ENCODE data around the gene RASGRP2.

The RASGRP2 gene

DNA sequence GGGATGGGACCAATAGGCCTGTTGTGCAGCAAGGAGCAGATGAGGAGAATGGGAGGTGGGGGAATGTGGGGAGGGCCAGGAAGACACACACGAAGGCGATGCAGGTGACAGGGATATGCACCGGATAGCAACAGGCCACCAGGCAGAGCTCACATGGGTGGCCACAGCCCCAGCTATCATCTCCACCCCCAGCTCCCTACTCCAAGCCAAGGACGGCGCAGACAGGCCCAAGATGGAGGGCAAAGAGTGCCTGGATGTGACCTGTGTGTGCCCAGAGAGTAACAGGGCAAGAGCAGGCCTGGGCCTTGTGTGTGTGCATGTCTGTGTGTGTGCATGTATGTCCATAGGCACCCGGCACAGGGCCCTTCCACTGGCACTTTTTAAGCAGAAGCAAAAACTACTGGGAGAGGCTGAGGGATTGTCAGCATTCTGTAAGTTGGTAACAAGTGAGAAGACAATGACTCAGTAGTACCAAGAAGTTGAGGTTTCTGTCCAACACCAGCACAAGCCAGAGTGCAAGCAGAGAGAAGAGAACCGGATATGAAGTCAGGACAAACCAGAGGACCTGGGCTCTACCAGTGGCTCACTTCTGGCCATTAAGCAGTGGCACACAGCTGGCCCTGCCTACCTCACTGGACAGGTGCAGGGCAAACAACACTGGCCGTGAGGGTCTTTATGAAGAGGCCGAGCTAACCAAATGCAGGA, 57.3 kb downstream of the RASGRP2 start:
- Mint-ChIP-seq H3K27ac (no peak overlapping the region), H3K4me1 (ENCODE audit: low read depth) (peaks cover 10% of the 10 kb centered on the region), H3K36me3 (ENCODE audit: low read depth) (no peaks in the 10 kb centered on the region), H3K9me3 (no peaks in the 10 kb centered on the region), H3K4me3 (no peak overlapping the region), H3K27me3 (ENCODE audit: low read depth) (peaks cover 12% of the 10 kb centered on the region)
- DNase-seq (ENCODE audit: low spot score) = no peak

DNA sequence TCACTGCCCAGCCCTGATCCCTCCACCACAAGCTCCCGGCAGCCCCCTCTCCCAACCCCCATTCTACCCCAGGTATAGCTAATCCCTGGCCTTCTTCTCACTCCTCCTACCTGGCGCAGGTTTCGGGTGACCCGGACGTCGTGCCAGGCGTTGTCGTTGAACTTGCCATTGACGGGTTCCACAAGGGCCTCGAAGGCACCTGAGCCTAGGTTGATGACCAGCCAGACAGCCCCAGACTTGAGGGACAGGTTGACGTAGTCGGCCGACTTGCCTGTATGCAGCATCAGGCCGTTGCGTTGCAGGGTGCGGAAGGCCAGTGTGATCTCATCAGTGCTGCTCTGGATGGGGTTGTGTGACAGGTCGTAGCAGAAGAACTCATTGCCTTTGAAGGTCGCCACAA, 58.4 kb downstream of the RASGRP2 start:
- Mint-ChIP-seq H3K4me1 (ENCODE audit: low read depth) (peaks cover 10% of the 10 kb centered on the region), H3K27me3 (ENCODE audit: low read depth) (peaks cover 8% of the 10 kb centered on the region), H3K27ac (no peak overlapping the region), H3K9me3 (no peaks in the 10 kb centered on the region), H3K4me3 (no peak overlapping the region), H3K36me3 (ENCODE audit: low read depth) (no peaks in the 10 kb centered on the region)
- DNase-seq (ENCODE audit: low spot score) = no peak

DNA sequence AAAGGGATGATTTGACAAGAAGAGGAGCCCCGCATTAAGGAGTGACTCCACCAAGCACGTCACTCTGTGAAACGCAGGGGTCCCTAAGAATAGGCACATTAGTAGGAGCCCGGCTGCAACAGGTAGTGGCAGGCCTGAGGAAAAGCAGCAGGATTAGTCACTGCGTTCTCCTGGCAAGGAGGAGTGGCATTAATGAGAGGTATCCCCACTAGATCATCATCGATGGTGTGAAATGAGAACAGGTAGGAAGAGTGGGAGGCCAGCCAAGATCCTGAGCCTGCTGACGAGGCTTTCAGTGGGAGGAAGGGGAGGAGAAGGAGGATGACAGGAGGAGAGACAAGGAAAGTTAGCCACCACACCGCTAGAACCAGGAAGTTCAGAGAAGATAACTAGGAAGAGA, 59.6 kb downstream of the RASGRP2 start:
- Mint-ChIP-seq H3K9me3 (no peaks in the 10 kb centered on the region), H3K4me3 (no peak overlapping the region), H3K36me3 (ENCODE audit: low read depth) (no peaks in the 10 kb centered on the region), H3K27me3 (ENCODE audit: low read depth) (peaks cover 10% of the 10 kb centered on the region), H3K4me1 (ENCODE audit: low read depth) (peaks cover 10% of the 10 kb centered on the region), H3K27ac (no peak overlapping the region)
- no peak for DNase-seq (ENCODE audit: low spot score)

DNA sequence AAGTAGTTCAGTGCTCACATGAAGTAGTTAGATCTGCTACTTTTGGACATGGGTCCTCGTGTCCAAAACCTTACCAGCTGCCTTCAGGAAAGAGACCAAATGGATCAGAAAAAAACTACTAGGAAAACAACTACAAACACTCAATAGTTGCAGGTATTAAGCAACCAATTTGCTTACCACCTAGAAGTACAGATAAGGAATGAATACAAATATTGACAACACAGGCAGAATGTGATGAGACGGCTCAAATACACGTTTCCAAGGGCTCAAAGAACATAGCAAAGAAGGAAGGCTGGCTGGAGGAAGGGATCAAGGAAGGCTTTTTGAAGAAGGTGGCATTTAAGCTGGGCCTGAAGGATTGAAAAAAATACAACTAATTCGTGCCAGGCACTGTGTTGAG, 62.8 kb downstream of the RASGRP2 start:
- Mint-ChIP-seq H3K36me3 (ENCODE audit: low read depth) (no peaks in the 10 kb centered on the region), H3K27ac (no peak overlapping the region), H3K4me3 (no peak overlapping the region), H3K27me3 (ENCODE audit: low read depth) (peaks cover 24% of the 10 kb centered on the region), H3K4me1 (ENCODE audit: low read depth) (no peaks in the 10 kb centered on the region), H3K9me3 (no peaks in the 10 kb centered on the region)
- no peak for DNase-seq (ENCODE audit: low spot score)

DNA sequence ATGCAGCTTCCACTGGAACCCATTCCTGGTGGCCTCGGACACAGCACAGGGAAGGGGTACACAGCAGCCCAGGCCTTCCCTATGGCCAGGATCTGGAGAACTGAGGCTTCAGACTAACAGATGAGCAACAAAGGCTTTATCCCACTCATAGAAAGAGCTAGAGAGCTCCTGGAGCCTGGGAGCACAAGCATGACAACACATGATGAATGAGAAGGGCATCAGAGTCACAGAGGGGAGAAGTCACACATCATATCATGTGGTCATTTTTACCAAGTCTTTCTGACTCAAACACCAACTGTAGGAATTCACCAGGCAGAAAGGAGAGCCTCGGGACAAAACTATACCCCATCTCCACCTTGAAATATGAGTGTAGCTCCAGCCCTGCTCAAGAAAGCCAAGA, 64.1 kb downstream of the RASGRP2 start:
- no peak for DNase-seq (ENCODE audit: low spot score)
- H3K27ac Mint-ChIP-seq = no peak overlapping the region
- no peak overlapping the region for H3K4me3 Mint-ChIP-seq
- no peaks in the 10 kb centered on the region for H3K36me3 Mint-ChIP-seq (ENCODE audit: low read depth)
- H3K27me3 Mint-ChIP-seq (ENCODE audit: low read depth) = peaks cover 28% of the 10 kb centered on the region
- H3K9me3 Mint-ChIP-seq = no peaks in the 10 kb centered on the region
- H3K4me1 Mint-ChIP-seq (ENCODE audit: low read depth) = no peaks in the 10 kb centered on the region

DNA sequence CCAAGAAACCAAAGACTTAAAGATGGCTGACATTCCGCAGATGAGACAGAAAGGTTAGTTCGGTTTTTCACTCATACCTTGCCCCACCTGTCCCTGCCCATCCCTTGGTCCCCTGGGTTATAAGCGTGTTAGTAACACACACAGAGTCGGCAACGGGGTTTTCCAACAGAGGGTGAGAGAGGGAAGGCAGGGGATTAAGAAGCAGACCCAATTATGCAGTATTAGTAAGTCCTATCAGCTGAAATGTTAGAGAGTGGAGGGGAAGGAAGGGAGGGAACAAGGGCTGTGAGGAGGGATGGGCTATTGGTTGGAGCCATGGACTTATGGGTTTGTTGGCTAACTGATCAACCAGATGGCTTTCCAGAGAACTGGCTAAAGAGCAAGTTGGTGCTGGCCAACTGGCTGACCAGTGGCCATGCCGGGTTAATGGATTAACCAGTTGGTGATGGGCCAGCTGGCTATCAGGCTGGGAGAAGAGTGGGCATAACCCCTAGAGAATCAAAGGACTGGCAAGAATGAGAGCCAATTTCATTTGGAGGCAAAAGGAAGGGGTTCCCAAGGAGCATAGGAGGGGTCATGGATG, 66.4 kb downstream of the RASGRP2 start:
- H3K27me3 Mint-ChIP-seq (ENCODE audit: low read depth) = peaks cover 30% of the 10 kb centered on the region
- H3K9me3 Mint-ChIP-seq = no peaks in the 10 kb centered on the region
- H3K27ac Mint-ChIP-seq = no peak overlapping the region
- H3K4me1 Mint-ChIP-seq (ENCODE audit: low read depth) = no peaks in the 10 kb centered on the region
- H3K36me3 Mint-ChIP-seq (ENCODE audit: low read depth) = no peaks in the 10 kb centered on the region
- no peak for DNase-seq (ENCODE audit: low spot score)
- no peak overlapping the region for H3K4me3 Mint-ChIP-seq

All from T-helper 2 cell treated with Interferon-gamma antibody and Interleukin-4, amounts not matched to agents 5 μg/mL and 100 μg/mL, for 36 hours (primary cell).